IMR-90 (cell line): ENCODE data around the gene CALML4. TPM values are rescaled to one million over a fixed set of nuclear protein-coding genes. Genes with fewer than 3 reads are reported as not detected.

Experiments used
- ATAC-seq: fragments of 200-7000 bp; cut with Tn5 transposase; 2 replicates; pipeline ENCODE4 v1.9.1; 2020; ENCODE audit warnings: low read depth, mild to moderate bottlenecking, moderate library complexity
- BruUV-seq: library from RNA; stranded (reverse); fragments of 400-500 nt; replicated peaks from 2 replicates; lab custom pipeline; 2021; lab: Mats Ljungman, UMichigan
- CTCF ChIA-PET: fragments of 300-600 bp; formaldehyde crosslinking; extraction: SDS; loops from one replicate; lab custom pipeline; 2021; ENCODE audit warnings: antibody characterized with exemption; lab: Yijun Ruan, JAX
- POLR2A ChIA-PET: fragments of 300-600 bp; sonication (Branson Sonifier 250); formaldehyde crosslinking; loops from one replicate; lab custom pipeline; 2022; ENCODE audit warnings: antibody characterized with exemption; ENCODE audit not compliant: unreplicated experiment; lab: Charles Lee
- DNase-seq: peaks from one replicate; pipeline ENCODE4 v3.0.0; 2013
- H2AFZ ChIP-seq: replicated peaks from 2 replicates; pipeline ENCODE3; 2013; ENCODE audit warnings: low read length, mild to moderate bottlenecking; ENCODE audit not compliant: poor library complexity
- H2AK5ac ChIP-seq: 2 replicates; pipeline ENCODE4 v1.6.1; 2013; ENCODE audit warnings: low read depth, low read length, inconsistent platforms
- H2AK9ac ChIP-seq: replicated peaks from 2 replicates; pipeline ENCODE3; 2013; ENCODE audit warnings: mild to moderate bottlenecking, low read depth, low read length, moderate library complexity; ENCODE audit not compliant: poor library complexity
- H2BK120ac ChIP-seq: 2 replicates; pipeline ENCODE4 v1.6.1; 2013; ENCODE audit warnings: low read depth, low read length, inconsistent platforms
- H2BK15ac ChIP-seq: 3 replicates; pipeline ENCODE4 v1.6.1; 2013; ENCODE audit warnings: low read depth, low read length, inconsistent platforms
- H2BK20ac ChIP-seq: 2 replicates; pipeline ENCODE4 v1.6.1; 2013; ENCODE audit warnings: low read depth, mild to moderate bottlenecking, inconsistent platforms, low read length, moderate library complexity
- H2BK5ac ChIP-seq: 2 replicates; pipeline ENCODE4 v1.6.1; 2013; ENCODE audit warnings: mild to moderate bottlenecking, low read depth, low read length, inconsistent platforms; ENCODE audit not compliant: poor library complexity, severe bottlenecking
- H3K14ac ChIP-seq: replicated peaks from 2 replicates; pipeline ENCODE4 v1.6.1; 2013; ENCODE audit warnings: low read depth, low read length, inconsistent platforms
- H3K18ac ChIP-seq: 2 replicates; pipeline ENCODE4 v1.6.1; 2013; ENCODE audit warnings: low read depth, low read length, control low read depth
- H3K23ac ChIP-seq: 2 replicates; pipeline ENCODE4 v1.6.1; 2013; ENCODE audit warnings: low read depth, low read length, inconsistent platforms
- H3K27ac ChIP-seq: 2 replicates; pipeline ENCODE4 v1.5.1; 2013; ENCODE audit warnings: mild to moderate bottlenecking, control low read depth, low read length; ENCODE audit not compliant: insufficient read depth
- H3K27me3 ChIP-seq: 2 replicates; pipeline ENCODE4 v1.6.1; 2013; ENCODE audit warnings: low read length; ENCODE audit not compliant: control insufficient read depth, insufficient read depth
- H3K36me3 ChIP-seq: 2 replicates; pipeline ENCODE4 v1.6.1; 2013; ENCODE audit warnings: low read length, mixed read lengths; ENCODE audit not compliant: control insufficient read depth, insufficient read depth
- H3K4ac ChIP-seq: 2 replicates; pipeline ENCODE4 v1.6.1; 2013; ENCODE audit warnings: low read depth, low read length, inconsistent platforms
- H3K4me1 ChIP-seq: 2 replicates; pipeline ENCODE4 v1.6.1; 2013; ENCODE audit warnings: low read length, mixed read lengths; ENCODE audit not compliant: control insufficient read depth, insufficient read depth
- H3K4me2 ChIP-seq: 2 replicates; pipeline ENCODE4 v1.6.1; 2013; ENCODE audit warnings: low read depth, mild to moderate bottlenecking, control low read depth, low read length, moderate library complexity
- H3K4me3 ChIP-seq: 2 replicates; pipeline ENCODE4 v1.5.1; 2013; ENCODE audit warnings: low read depth, mild to moderate bottlenecking, control low read depth, low read length, moderate library complexity; ENCODE audit not compliant: insufficient read depth
- H3K56ac ChIP-seq: 2 replicates; pipeline ENCODE4 v1.6.1; 2013; ENCODE audit warnings: low read length, inconsistent platforms; ENCODE audit not compliant: insufficient read depth; ENCODE audit errors: extremely low read depth
- H3K79me1 ChIP-seq, 2 experiments: 2 replicates each; pipeline ENCODE4 v1.6.1; 2013; ENCODE audit warnings: low read length in 2 of 2, inconsistent platforms in 1 of 2, low read depth in 1 of 2
- H3K9ac ChIP-seq: 2 replicates; pipeline ENCODE4 v1.6.1; 2013; ENCODE audit warnings: low read depth, low read length, control low read depth
- H3K9me1 ChIP-seq: 2 replicates; pipeline ENCODE4 v1.6.1; 2013; ENCODE audit warnings: low read length, inconsistent platforms; ENCODE audit not compliant: insufficient read depth
- H3K9me3 ChIP-seq: 2 replicates; pipeline ENCODE4 v1.6.1; 2013; ENCODE audit warnings: low read length; ENCODE audit not compliant: control insufficient read depth, insufficient read depth
- H4K20me1 ChIP-seq: 2 replicates; pipeline ENCODE4 v1.6.1; 2013; ENCODE audit warnings: low read length, inconsistent platforms; ENCODE audit not compliant: insufficient read depth
- H4K5ac ChIP-seq: 2 replicates; pipeline ENCODE4 v1.6.1; 2013; ENCODE audit warnings: mild to moderate bottlenecking, low read depth, low read length, control low read depth
- H4K8ac ChIP-seq, 2 experiments: 2 replicates each; pipeline ENCODE4 v1.6.1; 2013; ENCODE audit warnings: low read depth in 2 of 2, low read length in 2 of 2, control low read depth in 1 of 2, inconsistent platforms in 1 of 2
- H4K91ac ChIP-seq: 2 replicates; pipeline ENCODE4 v1.6.1; 2013; ENCODE audit warnings: low read depth, low read length, inconsistent platforms; ENCODE audit not compliant: insufficient read depth
- BHLHE40 ChIP-seq: fragments of 150-350 bp; IDR thresholded peaks from 2 replicates; pipeline ENCODE4 v1.6.1; 2016; ENCODE audit warnings: mild to moderate bottlenecking, low read depth, low read length
- CEBPB ChIP-seq: IDR thresholded peaks from 2 replicates; pipeline ENCODE4 v1.6.1; 2012; ENCODE audit warnings: low read depth, low read length, improper control_type of control experiment
- ELK1 ChIP-seq: fragments of 150-350 bp; IDR thresholded peaks from 2 replicates; pipeline ENCODE4 v1.6.1; 2016; ENCODE audit warnings: low read depth, mild to moderate bottlenecking, low read length, moderate library complexity, borderline replicate concordance
- MAZ ChIP-seq: IDR thresholded peaks from 2 replicates; pipeline ENCODE4 v1.6.1; 2012; ENCODE audit warnings: low read depth, mild to moderate bottlenecking, low read length, improper control_type of control experiment, moderate library complexity, borderline replicate concordance
- NFE2L2 ChIP-seq: fragments of 150-350 bp; IDR thresholded peaks from 2 replicates; pipeline ENCODE4 v1.6.1; 2016; ENCODE audit warnings: low read depth, mild to moderate bottlenecking, low read length
- RAD21 ChIP-seq: IDR thresholded peaks from 2 replicates; pipeline ENCODE4 v1.6.1; 2012; ENCODE audit warnings: low read length, improper control_type of control experiment
- USF2 ChIP-seq: fragments of 150-350 bp; IDR thresholded peaks from 2 replicates; pipeline ENCODE4 v1.6.1; 2017; ENCODE audit warnings: mild to moderate bottlenecking, antibody characterized with exemption, low read length, low read depth
- WGBS, 2 experiments: methylation state at CpG; one replicate each; pipeline versions ENCODE4 v1.1.5 to v1.1.7; 2013; ENCODE audit warnings: missing lambda C conversion rate in 2 of 2; ENCODE audit not compliant: insufficient read length in 1 of 2; ENCODE audit errors: extremely low coverage in 2 of 2; 5-methylcytosine and 5-hydroxymethylcytosine counted together
- dilution Hi-C: fragments of 300-500 bp; cut with HindIII; formaldehyde crosslinking; loops from one replicate; pipeline ENCODE4 v1.14.3; 2018; ENCODE audit warnings: low sequenced_read_pairs; ENCODE audit not compliant: unreplicated experiment
- in situ Hi-C: fragments of 300-500 bp; cut with MboI; formaldehyde crosslinking; loops from 3 replicates; pipeline ENCODE4 v1.14.3; 2019; ENCODE audit warnings: low sequenced_read_pairs, inconsistent platforms, mixed read lengths
- intact Hi-C: fragments of 100-400 bp; cut with micrococcal nuclease; formaldehyde crosslinking; loops from 2 replicates; pipeline ENCODE4 v1.10.0; 2022
- polyA plus RNA-seq, 3 experiments: library from polyadenylated mRNA; depleted of rRNA; stranded (reverse); fragments of >200 nt; gene quantifications; 2 replicates each; pipeline ENCODE4 v1.2.3, GENCODE V29; 2012; ENCODE audit warnings: low replicate concordance in 1 of 3
- total RNA-seq: library from RNA; depleted of rRNA; stranded (reverse); fragments of >200 nt; gene quantifications from 2 replicates; pipeline ENCODE4 v1.2.3, GENCODE V29; 2012

CALML4 gene
- total and polyA plus RNA-seq, 2 of the 4 experiments (the other 2 are of a cell fraction) = 0.36 to 1.3 TPM

GRCh38 chr15:68200016-68200861, 4.9 kb downstream of the CALML4 start:
- H2BK15ac ChIP-seq = no peak overlapping the region
- WGBS, 2 experiments = 46% methylated on average over 5 of the region's 16 CpGs; no CpG with 5 or more reads in 1 of the 2 experiments
- no TSS peak for BruUV-seq
- H3K36me3 ChIP-seq = 0 out of 2 replicates have a peak, but pooled peaks cover 2% of the 10 kb centered on the region
- TF ChIP-seq BHLHE40 (no peak), USF2 (no peak), MAZ (no peak), NFE2L2 (no peak), ELK1 (no peak), RAD21 (no peak), CEBPB (no peak)
- ChIA-PET CTCF (no interaction called here), POLR2A (no interaction called here)
- no peak overlapping the region for H2BK5ac ChIP-seq
- intact Hi-C loops (no loop called here), dilution Hi-C loops (no loop called here), in situ Hi-C loops (no loop called here)
- H3K9ac ChIP-seq = no peak overlapping the region
- no peak overlapping the region for H3K23ac ChIP-seq
- H3K4me3 ChIP-seq = no peak overlapping the region
- no peak overlapping the region for H2BK20ac ChIP-seq
- no peak overlapping the region for H4K8ac ChIP-seq
- H3K14ac ChIP-seq = no peak overlapping the region
- no peak overlapping the region for H3K4me2 ChIP-seq
- H2AK9ac ChIP-seq = no peak overlapping the region
- ATAC-seq = peak; percentile 12; the same call in 1 of the 2 replicates
- H4K5ac ChIP-seq = no peak overlapping the region
- no peak overlapping the region for H2AK5ac ChIP-seq
- peaks cover 4 to 7% of the 10 kb centered on the region in 2 experiments; a peak in 1 of 4 replicates for H3K79me1 ChIP-seq
- H3K27me3 ChIP-seq = no peaks in the 10 kb centered on the region
- H4K91ac ChIP-seq = no peak overlapping the region
- no peaks in the 10 kb centered on the region for H3K9me3 ChIP-seq
- H3K4ac ChIP-seq = no peak overlapping the region
- no peak overlapping the region for H3K27ac ChIP-seq
- no peak overlapping the region for H2AFZ ChIP-seq
- no peak overlapping the region for H2BK120ac ChIP-seq
- no peak overlapping the region for H3K56ac ChIP-seq
- no peaks in the 10 kb centered on the region for H3K9me1 ChIP-seq
- no peak overlapping the region for H3K18ac ChIP-seq
- peaks cover 3% of the 10 kb centered on the region; the same call in 1 of the 2 replicates for H3K4me1 ChIP-seq
- no peaks in the 10 kb centered on the region for H4K20me1 ChIP-seq
- DNase-seq = no peak
